Trophoblast cell (in vitro differentiated cells and primary cell): ENCODE measurements around the gene ZNF148.

Source experiments
- DNase-seq, 2 donors: peaks; one replicate each; pipeline ENCODE4 v3.0.0-alpha.2; 2016
- H2AFZ ChIP-seq: 2 replicates; pipeline ENCODE4 v1.6.1; 2013; ENCODE audit warnings: low read length, moderate library complexity, mild to moderate bottlenecking; ENCODE audit not compliant: insufficient read depth, poor library complexity
- H2AK5ac ChIP-seq: 2 replicates; pipeline ENCODE4 v1.6.1; 2013; ENCODE audit warnings: mild to moderate bottlenecking, low read length
- H2BK120ac ChIP-seq: 2 replicates; pipeline ENCODE4 v1.6.1; 2013; ENCODE audit warnings: low read length, mild to moderate bottlenecking, moderate library complexity; ENCODE audit not compliant: insufficient read depth, poor library complexity
- H2BK12ac ChIP-seq: 2 replicates; pipeline ENCODE4 v1.6.1; 2013; ENCODE audit warnings: mild to moderate bottlenecking, low read length, moderate library complexity
- H2BK5ac ChIP-seq: 2 replicates; pipeline ENCODE4 v1.6.1; 2013; ENCODE audit warnings: low read length, low read depth, moderate library complexity, mild to moderate bottlenecking; ENCODE audit not compliant: poor library complexity
- H3K14ac ChIP-seq: 2 replicates; pipeline ENCODE4 v1.6.1; 2013; ENCODE audit warnings: mild to moderate bottlenecking, low read length
- H3K18ac ChIP-seq: 2 replicates; pipeline ENCODE4 v1.6.1; 2013; ENCODE audit warnings: mild to moderate bottlenecking, low read length
- H3K23ac ChIP-seq: 2 replicates; pipeline ENCODE4 v1.6.1; 2013; ENCODE audit warnings: low read length
- H3K27ac ChIP-seq: 2 replicates; pipeline ENCODE4 v1.5.1; 2013; ENCODE audit warnings: low read depth, mild to moderate bottlenecking, inconsistent platforms, low read length, moderate library complexity
- H3K27me3 ChIP-seq: 2 replicates; pipeline ENCODE4 v1.6.1; 2013; ENCODE audit warnings: inconsistent platforms, mild to moderate bottlenecking, low read length, moderate library complexity; ENCODE audit not compliant: insufficient read depth
- H3K36me3 ChIP-seq, 2 experiments: 1 replicate in 1 of 2; 2 replicates in 1 of 2; pipeline ENCODE4 v1.6.1; 2013; ENCODE audit warnings: low read length in 2 of 2, mild to moderate bottlenecking in 2 of 2, moderate library complexity in 1 of 2; ENCODE audit not compliant: insufficient read depth in 2 of 2, control insufficient read depth in 1 of 2
- H3K4ac ChIP-seq: 2 replicates; pipeline ENCODE4 v1.6.1; 2013; ENCODE audit warnings: low read depth, mild to moderate bottlenecking, low read length, moderate library complexity
- H3K4me1 ChIP-seq, 2 experiments: 1 replicate in 1 of 2; 2 replicates in 1 of 2; pipeline ENCODE4 v1.6.1; 2013; ENCODE audit warnings: low read length in 2 of 2, mild to moderate bottlenecking in 2 of 2, moderate library complexity in 1 of 2; ENCODE audit not compliant: insufficient read depth in 2 of 2, control insufficient read depth in 1 of 2
- H3K4me2 ChIP-seq: 2 replicates; pipeline ENCODE4 v1.6.1; 2013; ENCODE audit warnings: inconsistent platforms, mild to moderate bottlenecking, low read length, moderate library complexity
- H3K4me3 ChIP-seq: 2 replicates; pipeline ENCODE4 v1.5.1; 2013; ENCODE audit warnings: mild to moderate bottlenecking, low read depth, low read length, inconsistent platforms
- H3K79me1 ChIP-seq: one replicate; pipeline ENCODE4 v1.6.1; 2013; ENCODE audit warnings: low read length
- H3K79me2 ChIP-seq: 2 replicates; pipeline ENCODE4 v1.6.1; 2013; ENCODE audit warnings: low read length, mild to moderate bottlenecking; ENCODE audit not compliant: control insufficient read depth, insufficient read depth, poor library complexity
- H3K9ac ChIP-seq: 2 replicates; pipeline ENCODE4 v1.6.1; 2013; ENCODE audit warnings: mild to moderate bottlenecking, low read length
- H3K9me3 ChIP-seq: 2 replicates; pipeline ENCODE4 v1.6.1; 2013; ENCODE audit warnings: low read depth, mild to moderate bottlenecking, control low read depth, inconsistent platforms, low read length; ENCODE audit not compliant: insufficient read depth
- H4K12ac ChIP-seq: 2 replicates; pipeline ENCODE4 v1.6.1; 2013; ENCODE audit warnings: low read depth, mild to moderate bottlenecking, low read length, moderate library complexity
- H4K8ac ChIP-seq: 2 replicates; pipeline ENCODE4 v1.6.1; 2013; ENCODE audit warnings: low read depth, mild to moderate bottlenecking, low read length, moderate library complexity
- H4K91ac ChIP-seq: one replicate; pipeline ENCODE4 v1.6.1; 2013; ENCODE audit warnings: low read depth, mild to moderate bottlenecking, low read length, moderate library complexity
- WGBS: extraction: QIAGEN DNeasy Blood & Tissue Kit; methylation state at CpG from one replicate; pipeline ENCODE4 v1.1.7; 2013; ENCODE audit warnings: missing lambda C conversion rate; ENCODE audit not compliant: insufficient read length, insufficient coverage; ENCODE audit errors: extremely low coverage; 5-methylcytosine and 5-hydroxymethylcytosine counted together

ZNF148 gene

DNA sequence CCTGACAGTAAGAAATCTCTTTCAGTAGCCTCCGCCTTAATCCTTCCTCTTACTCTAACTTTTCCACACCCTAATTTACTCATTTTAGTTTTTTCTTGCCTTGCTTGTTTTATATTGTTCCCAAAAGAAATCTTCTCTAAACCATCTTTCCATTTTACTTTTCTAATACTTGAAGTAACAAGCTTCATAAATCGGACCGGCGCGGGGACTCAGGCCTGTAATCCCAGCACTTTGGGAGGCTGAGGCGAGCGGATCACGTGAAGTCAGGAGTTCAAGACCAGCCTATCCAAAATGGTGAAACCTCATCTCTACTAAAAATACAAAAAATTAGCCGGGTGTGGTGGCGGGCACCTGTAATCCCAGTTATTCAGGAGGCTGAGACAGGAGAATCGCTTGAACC lies 17.3 kb downstream of the ZNF148 start:
- no peak overlapping the region for H3K4ac ChIP-seq
- H3K4me2 ChIP-seq = peak overlapping the region; percentile 78
- H3K27ac ChIP-seq = no peak overlapping the region
- H3K4me1 ChIP-seq = no peaks in the 10 kb centered on the region
- no peak overlapping the region for H3K4me3 ChIP-seq
- 100% methylated on average over 1 of the region's 11 CpGs for WGBS
- no peak overlapping the region for H4K8ac ChIP-seq
- no peak overlapping the region for H3K18ac ChIP-seq
- no peak overlapping the region for H4K12ac ChIP-seq
- no peak overlapping the region for H3K14ac ChIP-seq
- H3K79me1 ChIP-seq = no peaks in the 10 kb centered on the region
- no peak overlapping the region for H2BK12ac ChIP-seq
- no peak overlapping the region for H2AK5ac ChIP-seq
- H3K36me3 ChIP-seq = no peaks in the 10 kb centered on the region
- no peak overlapping the region for H2AFZ ChIP-seq
- H2BK120ac ChIP-seq = no peak overlapping the region
- peaks cover 5% of the 10 kb centered on the region for H3K79me2 ChIP-seq
- no peak overlapping the region for H4K91ac ChIP-seq
- H2BK5ac ChIP-seq = no peak overlapping the region
- H3K9ac ChIP-seq = no peak overlapping the region
- H3K23ac ChIP-seq = no peak overlapping the region
- H3K9me3 ChIP-seq = no peaks in the 10 kb centered on the region
- no peak for DNase-seq
- H3K27me3 ChIP-seq = no peaks in the 10 kb centered on the region

DNA sequence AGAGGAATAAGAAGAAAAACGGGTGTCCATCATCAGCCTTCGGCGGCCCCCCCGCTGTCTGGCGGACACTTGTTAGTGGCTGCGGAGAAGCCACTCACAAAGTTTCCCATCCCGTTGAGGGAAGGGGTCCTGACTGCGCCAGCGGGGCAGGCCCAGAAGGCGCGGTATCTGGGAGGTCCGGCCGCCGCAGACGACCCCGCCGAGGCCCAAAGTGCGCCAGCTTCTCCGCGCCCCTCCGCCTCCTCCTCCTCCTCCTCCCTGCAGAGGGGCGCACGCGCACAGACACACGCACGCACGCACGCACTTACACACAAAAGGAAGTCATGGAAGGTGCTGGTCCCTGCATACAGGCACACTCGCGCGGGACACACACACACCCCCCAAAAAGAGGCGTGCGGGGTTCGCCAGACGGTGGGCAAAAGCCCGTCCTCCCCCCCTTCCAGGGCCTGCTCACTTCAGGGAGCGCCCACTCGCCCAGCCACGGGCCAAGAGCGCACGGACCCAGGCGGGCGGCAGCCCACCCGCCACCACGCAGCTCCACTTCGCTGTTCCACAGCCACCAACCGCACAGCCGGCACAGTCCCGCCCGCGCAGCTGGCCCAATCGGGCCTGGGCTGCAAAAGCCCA lies 18.0 kb downstream of the ZNF148 start:
- Histone ChIP-seq H3K36me3 (no peaks in the 10 kb centered on the region), H2BK120ac (no peak overlapping the region), H3K23ac (no peak overlapping the region), H4K8ac (peak overlapping the region; percentile 5), H4K91ac (peak overlapping the region; percentile 49), H3K9ac (peak overlapping the region; percentile 50), H4K12ac (peak overlapping the region; percentile 74), H2AFZ (no peak overlapping the region), H3K79me2 (peaks cover 5% of the 10 kb centered on the region), H3K27ac (no peak overlapping the region), H3K14ac (no peak overlapping the region), H3K79me1 (no peaks in the 10 kb centered on the region), H3K4me1 (no peaks in the 10 kb centered on the region), H3K4me2 (peak overlapping the region; percentile 78), H2BK5ac (no peak overlapping the region), H3K9me3 (no peaks in the 10 kb centered on the region), H3K4me3 (peak overlapping the region; percentile 74), H3K4ac (peak overlapping the region; percentile 48), H2BK12ac (no peak overlapping the region), H3K27me3 (no peaks in the 10 kb centered on the region), H2AK5ac (no peak overlapping the region), H3K18ac (peak overlapping the region; percentile 49)
- no CpG with 5 or more reads among the region's 52 CpGs for WGBS
- no peak for DNase-seq

DNA sequence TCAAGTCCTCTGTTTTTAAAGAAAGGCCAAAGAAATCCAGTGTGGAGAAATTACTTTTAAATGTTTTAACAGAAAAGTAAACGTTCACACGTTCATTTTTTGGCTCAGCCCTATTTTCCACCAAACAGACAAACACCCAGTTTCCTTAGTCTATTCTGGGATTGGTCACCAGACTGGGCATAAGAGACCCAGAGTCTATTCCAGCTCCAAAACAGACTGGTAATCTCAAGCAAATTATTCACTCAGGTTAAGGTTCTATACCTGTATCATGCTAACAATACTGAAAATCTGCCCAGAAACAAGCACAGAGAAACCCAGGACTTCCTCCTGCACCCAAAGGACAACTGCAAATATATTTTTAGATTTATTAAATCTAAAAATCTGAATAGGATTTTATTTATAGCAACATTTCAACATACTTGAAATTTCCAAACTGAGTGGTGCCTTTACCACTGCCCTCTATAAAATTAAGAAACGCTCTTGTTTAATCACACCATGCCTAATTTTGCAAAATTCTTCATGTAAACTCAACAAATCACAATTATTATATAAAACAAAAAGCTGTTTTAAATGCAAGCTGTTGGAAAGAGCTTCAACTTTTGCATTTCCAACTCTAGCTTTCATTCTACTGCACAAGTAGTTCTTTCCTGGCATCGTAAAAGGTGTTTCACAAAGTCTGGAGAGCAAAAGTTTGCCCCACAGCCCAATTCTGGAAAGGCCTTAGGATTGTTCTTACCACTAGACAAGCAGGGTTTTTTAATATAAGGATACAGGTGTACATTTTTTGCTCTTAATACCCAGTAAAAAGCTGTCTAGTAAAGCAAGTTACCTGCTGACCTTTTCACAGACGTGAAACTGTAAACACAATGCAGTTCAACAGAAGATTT lies 18.7 kb downstream of the ZNF148 start:
- no peak overlapping the region for H2AFZ ChIP-seq
- no peak overlapping the region for H3K18ac ChIP-seq
- no CpG with 5 or more reads among the region's 5 CpGs for WGBS

DNA sequence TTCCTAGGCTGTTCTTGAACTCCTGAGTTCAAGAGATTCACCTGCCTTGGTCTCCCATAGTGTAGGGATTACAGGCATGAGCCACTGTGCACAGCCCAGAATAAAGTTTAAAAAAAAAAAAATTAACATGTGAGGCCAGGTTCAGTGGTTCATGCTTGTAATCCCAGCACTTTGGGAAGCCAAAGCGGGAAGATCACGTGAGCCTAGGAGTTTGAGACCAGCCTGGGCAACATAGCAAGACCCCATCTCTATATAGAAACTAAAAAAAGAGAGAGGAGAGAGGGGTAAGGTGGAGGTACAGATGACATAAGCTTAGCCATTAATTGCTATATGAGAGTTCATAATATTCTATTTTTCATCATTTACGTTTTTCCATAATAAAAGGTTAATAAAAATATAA lies 21.5 kb downstream of the ZNF148 start:
- Histone ChIP-seq H3K4me2 (no peak overlapping the region), H4K91ac (no peak overlapping the region), H3K79me1 (no peaks in the 10 kb centered on the region), H3K14ac (no peak overlapping the region), H2BK12ac (no peak overlapping the region), H3K79me2 (peaks cover 4% of the 10 kb centered on the region), H2BK5ac (no peak overlapping the region), H3K18ac (no peak overlapping the region), H3K4ac (no peak overlapping the region), H3K23ac (no peak overlapping the region), H4K12ac (no peak overlapping the region), H3K27me3 (no peaks in the 10 kb centered on the region), H3K4me1 (no peaks in the 10 kb centered on the region), H2AK5ac (no peak overlapping the region), H2AFZ (no peak overlapping the region), H3K9me3 (no peaks in the 10 kb centered on the region), H3K9ac (no peak overlapping the region), H3K36me3 (no peaks in the 10 kb centered on the region), H3K27ac (no peak overlapping the region), H3K4me3 (no peak overlapping the region), H4K8ac (no peak overlapping the region), H2BK120ac (no peak overlapping the region)
- DNase-seq = no peak
- WGBS = no CpG with 5 or more reads among the region's 3 CpGs

More for the DNA sequence above, 18.7 kb downstream of the ZNF148 start:
- H3K4me2 ChIP-seq = peak overlapping the region; percentile 78
- H2BK12ac ChIP-seq = no peak overlapping the region
- H4K8ac ChIP-seq = no peak overlapping the region
- no peak overlapping the region for H4K91ac ChIP-seq
- H3K79me1 ChIP-seq = no peaks in the 10 kb centered on the region
- H3K4ac ChIP-seq = peak overlapping the region; percentile 48
- H3K27me3 ChIP-seq = no peaks in the 10 kb centered on the region
- H2AK5ac ChIP-seq = no peak overlapping the region
- H3K9ac ChIP-seq = no peak overlapping the region
- peaks cover 5% of the 10 kb centered on the region for H3K79me2 ChIP-seq
- H3K4me1 ChIP-seq = no peaks in the 10 kb centered on the region
- H3K9me3 ChIP-seq = no peaks in the 10 kb centered on the region
- no peak overlapping the region for H3K23ac ChIP-seq
- no peak overlapping the region for H4K12ac ChIP-seq
- DNase-seq = no peak
- no peak overlapping the region for H3K14ac ChIP-seq
- H2BK5ac ChIP-seq = no peak overlapping the region
- H3K4me3 ChIP-seq = no peak overlapping the region
- no peak overlapping the region for H3K27ac ChIP-seq
- H2BK120ac ChIP-seq = no peak overlapping the region
- H3K36me3 ChIP-seq = no peaks in the 10 kb centered on the region
